ENCODE measurements around the gene TAAR6. TPM values are rescaled to one million over a fixed set of nuclear protein-coding genes. Genes with fewer than 3 reads are reported as not detected.

Gene TAAR6
- total and polyA plus RNA-seq, 2 of the 4 experiments (the other 2 are of a cell fraction): not detected

- no peaks in the 10 kb centered on the region for H3K36me3 ChIP-seq (ENCODE audit: control insufficient read depth, insufficient read depth, low read length)
- no peaks in the 10 kb centered on the region for H4K20me1 ChIP-seq (ENCODE audit: insufficient read depth, low read length)
- ChIA-PET CTCF (interaction anchor here (0.7 kb wide), 1 partner anchor 86 kb away, joined by 3 read pairs; no protein-coding TSS in a partner anchor), POLR2A (ENCODE audit: unreplicated experiment) (no interaction called here)
- no TSS peak for BruUV-seq (replicated peaks)
- H4K5ac ChIP-seq (ENCODE audit: low read depth, low read length): no peak overlapping the region
- H3K4me3 ChIP-seq (ENCODE audit: insufficient read depth, low read depth, low read length): no peak overlapping the region
- no peak for DNase-seq
- TF ChIP-seq CTCF (conservative IDR thresholded peaks at IDR 0.05; ENCODE audit: low read depth, low read length) (no peak), RFX5 (IDR thresholded peaks at IDR 0.05; ENCODE audit: low read depth, low read length) (no peak), POLR2A (IDR thresholded peaks at IDR 0.05; ENCODE audit: low read depth, low read length) (no peak), BHLHE40 (IDR thresholded peaks at IDR 0.05; ENCODE audit: low read depth, low read length) (no peak)
- H3K4ac ChIP-seq (ENCODE audit: low read depth, low read length): no peak overlapping the region
- peaks cover 27% of the 10 kb centered on the region for H3K27me3 ChIP-seq (ENCODE audit: control insufficient read depth, insufficient read depth, low read length)
- intact Hi-C loops (cut with micrococcal nuclease) (no loop called here), dilution Hi-C loops (cut with HindIII; ENCODE audit: low sequenced_read_pairs, unreplicated experiment) (no loop called here), in situ Hi-C loops (cut with MboI; ENCODE audit: low sequenced_read_pairs) (no loop called here)
- no peak overlapping the region for H2BK15ac ChIP-seq (ENCODE audit: low read depth, low read length)
- H4K8ac ChIP-seq (ENCODE audit: low read depth in 2 of 2, low read length in 2 of 2): no peak overlapping the region
- no peaks in the 10 kb centered on the region for H3K9me3 ChIP-seq (ENCODE audit: control insufficient read depth, insufficient read depth, low read length)
- H3K14ac ChIP-seq (replicated peaks; ENCODE audit: low read depth, low read length): no peak overlapping the region
- H2BK20ac ChIP-seq (ENCODE audit: low read depth, low read length): no peak overlapping the region
- H3K18ac ChIP-seq (ENCODE audit: low read depth, low read length): no peak overlapping the region
- H2AK5ac ChIP-seq (ENCODE audit: low read depth, low read length): no peak overlapping the region
- H3K27ac ChIP-seq (ENCODE audit: insufficient read depth, low read length): no peak overlapping the region
- H3K9ac ChIP-seq (ENCODE audit: low read depth, low read length): no peak overlapping the region
- no peak overlapping the region for H2AK9ac ChIP-seq (replicated peaks; ENCODE audit: low read depth, low read length, poor library complexity)
- H3K4me1 ChIP-seq (ENCODE audit: control insufficient read depth, insufficient read depth, low read length): no peaks in the 10 kb centered on the region
- H3K79me1 ChIP-seq (ENCODE audit: low read depth in 1 of 2, low read length in 2 of 2): no peaks in the 10 kb centered on the region
- ATAC-seq (ENCODE audit: low read depth): no peak
- H3K4me2 ChIP-seq (ENCODE audit: low read depth, low read length): no peak overlapping the region
- H2BK120ac ChIP-seq (ENCODE audit: low read depth, low read length): no peak overlapping the region
- no peak overlapping the region for H2AFZ ChIP-seq (replicated peaks; ENCODE audit: low read length, poor library complexity)
- no peak overlapping the region for H3K23ac ChIP-seq (ENCODE audit: low read depth, low read length)
- H3K56ac ChIP-seq (ENCODE audit: extremely low read depth, insufficient read depth, low read length): no peak overlapping the region
- no peaks in the 10 kb centered on the region for H3K9me1 ChIP-seq (ENCODE audit: insufficient read depth, low read length)
- H4K91ac ChIP-seq (ENCODE audit: insufficient read depth, low read depth, low read length): no peak overlapping the region
- no peak overlapping the region for H2BK5ac ChIP-seq (ENCODE audit: low read depth, low read length, poor library complexity, severe bottlenecking)
- WGBS, 2 experiments (ENCODE audit: extremely low coverage in 2 of 2, insufficient read length in 1 of 2): no CpG with 5 or more reads among the region's 1 CpG
Observed at GRCh38 chr6:132616677-132617076, 46.6 kb downstream of the TAAR6 start.

Small RNA genes lying within 50 kb of the gene (microRNA-seq; reads per million reads assigned to microRNA genes)
- gene TAAR7P (ENCODE audit: insufficient read depth, insufficient read length): not detected

Small RNA genes lying within 50 kb of the gene (small RNA-seq; reads per million reads assigned to genes)
- gene TAAR7P: 0 reads per million in 5 experiments

Other genes with a start within 250 kb of the TAAR6 start
- 10.0 and 10.6 TPM in 2 replicates for gene MOXD1, start 168.8 kb upstream of the TAAR6 start, total RNA-seq (2012; rRNA removed)
- gene MOXD1, start 168.8 kb upstream of the TAAR6 start, polyA plus RNA-seq (2012; rRNA removed): 16.5 and 19.4 TPM in 2 replicates
- 26.1 and 35.1 TPM in 2 replicates for gene STX7, start 57.2 kb upstream of the TAAR6 start, total RNA-seq (2012; rRNA removed)
- 13.3 and 16.5 TPM in 2 replicates for gene STX7, start 57.2 kb upstream of the TAAR6 start, polyA plus RNA-seq (2012; rRNA removed)
- gene TAAR9, start 32.0 kb upstream of the TAAR6 start, total RNA-seq (2012; rRNA removed): not detected in 2 replicates
- not detected in 2 replicates for gene TAAR9, start 32.0 kb upstream of the TAAR6 start, polyA plus RNA-seq (2012; rRNA removed)
- not detected in 2 replicates for gene TAAR8, start 17.6 kb upstream of the TAAR6 start, total RNA-seq (2012; rRNA removed)
- gene TAAR8, start 17.6 kb upstream of the TAAR6 start, polyA plus RNA-seq (2012; rRNA removed): not detected in 2 replicates
- gene TAAR5, start 19.4 kb downstream of the TAAR6 start, total RNA-seq (2012; rRNA removed): not detected in 2 replicates
- gene TAAR5, start 19.4 kb downstream of the TAAR6 start, polyA plus RNA-seq (2012; rRNA removed): not detected in 2 replicates
- gene TAAR2, start 54.0 kb downstream of the TAAR6 start, total RNA-seq (2012; rRNA removed): not detected in 2 replicates
- not detected in 2 replicates for gene TAAR2, start 54.0 kb downstream of the TAAR6 start, polyA plus RNA-seq (2012; rRNA removed)
- gene TAAR1, start 88.9 kb downstream of the TAAR6 start, total RNA-seq (2012; rRNA removed): not detected in 2 replicates
- gene TAAR1, start 88.9 kb downstream of the TAAR6 start, polyA plus RNA-seq (2012; rRNA removed): not detected in 2 replicates
- not detected in 2 replicates for gene VNN1, start 143.7 kb downstream of the TAAR6 start, total RNA-seq (2012; rRNA removed)
- gene VNN1, start 143.7 kb downstream of the TAAR6 start, polyA plus RNA-seq (2012; rRNA removed): 0.04 and 0.07 TPM in 2 replicates
- gene VNN2, start 187.6 kb downstream of the TAAR6 start, total RNA-seq (2012; rRNA removed): not detected in 2 replicates
- not detected in 2 replicates for gene VNN2, start 187.6 kb downstream of the TAAR6 start, polyA plus RNA-seq (2012; rRNA removed)
- 2.5 and 6.4 TPM in 2 replicates for gene SLC18B1, start 228.3 kb downstream of the TAAR6 start, total RNA-seq (2012; rRNA removed)
- gene SLC18B1, start 228.3 kb downstream of the TAAR6 start, polyA plus RNA-seq (2012; rRNA removed): 1.7 and 2.4 TPM in 2 replicates
- gene RPS12, start 244.2 kb downstream of the TAAR6 start, total RNA-seq (2012; rRNA removed): 1,529 and 2,604 TPM in 2 replicates
- gene RPS12, start 244.2 kb downstream of the TAAR6 start, polyA plus RNA-seq (2012; rRNA removed): 3,906 and 3,925 TPM in 2 replicates